NCI-H1694 (cell line): ENCODE results near the gene CRELD1.
A peak's percentile ranks its signal among the peaks of the same experiment; 100 is the strongest.

Experiments used
- DNase-seq: peaks from one replicate; lab custom pipeline; 2025; lab: John Stamatoyannopoulos, UW

The CRELD1 gene

DNA sequence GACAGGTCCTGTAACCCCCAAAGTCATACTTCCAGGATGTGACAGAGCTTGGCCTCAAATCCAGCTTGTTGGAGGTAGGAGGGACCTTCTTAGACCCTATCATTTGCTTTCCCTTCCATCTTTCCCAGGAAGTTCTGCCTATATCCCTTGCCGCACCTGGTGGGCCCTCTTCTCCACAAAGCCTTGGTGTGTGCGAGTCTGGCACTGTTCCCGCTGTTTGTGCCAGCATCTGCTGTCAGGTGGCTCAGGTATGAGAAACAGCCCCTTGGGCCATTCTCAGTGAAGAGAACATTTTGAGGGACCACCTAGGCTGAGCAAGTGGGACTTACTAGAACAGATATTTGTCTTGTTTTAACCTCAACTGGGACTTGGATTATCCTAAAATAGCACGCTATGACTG lies 29.7 kb upstream of the CRELD1 start:
- DNase-seq = no peak

- DNase-seq = no peak
These were observed 27.2 kb upstream of the CRELD1 start for GRCh38 chr3:9906480-9906879.

GRCh38 chr3:9908286-9908685 lies 25.3 kb upstream of the CRELD1 start:
- no peak for DNase-seq

GRCh38 chr3:9909221-9910013 lies 24.2 kb upstream of the CRELD1 start:
- DNase-seq = no peak

- no peak for DNase-seq
These were observed 21.8 kb upstream of the CRELD1 start for GRCh38 chr3:9911863-9912262.

- no peak for DNase-seq
These were observed 21.2 kb upstream of the CRELD1 start for GRCh38 chr3:9912294-9912935.

GRCh38 chr3:9913601-9914000 lies 20.0 kb upstream of the CRELD1 start:
- no peak for DNase-seq

DNA sequence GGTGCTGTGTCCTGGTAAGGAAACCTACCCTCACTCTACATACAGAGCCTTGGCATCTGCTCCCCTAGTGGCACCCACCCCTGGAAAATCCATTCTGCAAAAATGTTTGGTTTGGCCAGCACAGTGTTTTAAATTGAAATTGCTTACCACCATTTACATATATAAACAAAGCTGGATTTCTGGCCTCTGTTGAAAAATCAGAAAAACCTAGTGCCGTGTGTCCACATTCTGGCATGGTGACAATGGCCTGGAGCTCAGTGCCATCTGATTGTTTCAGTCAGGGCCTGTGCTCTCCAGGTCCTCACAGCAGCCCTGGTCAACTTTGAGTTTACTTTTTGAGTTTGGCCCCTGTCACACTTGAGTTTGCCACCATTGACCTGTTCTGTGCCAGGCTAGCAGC lies 19.6 kb upstream of the CRELD1 start:
- no peak for DNase-seq

GRCh38 chr3:9914559-9915253 lies 18.9 kb upstream of the CRELD1 start:
- DNase-seq = no peak

GRCh38 chr3:9915254-9916141 lies 18.1 kb upstream of the CRELD1 start:
- no peak for DNase-seq

DNA sequence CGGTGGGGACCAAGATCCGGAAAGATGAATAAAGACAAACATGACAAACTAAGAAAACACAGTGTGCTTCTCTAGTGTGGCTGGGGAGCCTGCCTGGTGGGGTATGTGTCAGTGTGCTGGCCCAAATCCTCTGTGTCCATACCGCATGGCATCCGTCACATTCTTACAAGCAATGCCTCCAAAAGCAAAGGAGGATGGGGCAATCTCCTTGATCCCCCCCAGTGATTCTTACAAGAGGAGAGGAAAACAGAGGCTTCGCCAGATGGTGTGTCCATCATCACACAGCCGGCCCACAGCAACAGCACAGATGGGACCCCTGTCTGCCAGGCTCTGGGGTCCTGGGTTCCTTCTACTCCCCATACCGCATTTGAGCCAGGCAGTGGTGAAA lies 17.3 kb upstream of the CRELD1 start:
- no peak for DNase-seq

GRCh38 chr3:9916734-9917680 lies 16.6 kb upstream of the CRELD1 start, which contains the start of gene IL17RC:
IL17RC (plus strand) TSS chr3:9917098; CDS start chr3:9917316, 218 bp downstream.
- DNase-seq = peak; percentile 39

GRCh38 chr3:9917820-9918219 lies 15.8 kb upstream of the CRELD1 start:
- DNase-seq = no peak

DNA sequence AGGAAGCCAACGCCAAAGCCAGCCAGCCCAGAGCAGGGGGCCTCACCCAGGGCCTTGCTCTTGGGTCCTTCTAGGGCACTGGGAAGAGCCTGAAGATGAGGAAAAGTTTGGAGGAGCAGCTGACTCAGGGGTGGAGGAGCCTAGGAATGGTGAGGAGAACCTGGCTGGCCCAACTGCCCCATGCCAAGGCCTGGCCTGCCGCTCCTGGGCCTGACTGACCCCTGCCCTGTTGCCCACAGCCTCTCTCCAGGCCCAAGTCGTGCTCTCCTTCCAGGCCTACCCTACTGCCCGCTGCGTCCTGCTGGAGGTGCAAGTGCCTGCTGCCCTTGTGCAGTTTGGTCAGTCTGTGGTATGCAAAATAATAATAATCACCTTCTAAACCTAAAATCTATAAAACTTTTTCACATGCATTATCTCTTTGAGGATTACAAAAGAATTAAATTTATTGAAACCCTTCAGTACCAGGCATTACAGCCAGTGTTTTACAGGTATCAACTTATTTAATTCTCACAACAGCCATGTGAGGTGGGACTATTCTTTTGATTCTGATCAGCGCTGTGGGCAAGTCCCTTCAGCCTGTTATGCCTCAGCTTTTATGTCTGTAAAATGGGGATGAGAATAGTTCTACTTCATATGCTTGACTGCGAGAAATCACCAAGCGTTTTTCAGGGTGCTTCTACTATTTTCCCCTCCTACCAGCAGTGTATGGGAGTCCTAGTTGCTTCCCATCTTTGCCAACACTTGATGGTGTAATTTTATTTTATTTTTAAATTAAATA lies 15.2 kb upstream of the CRELD1 start:
- no peak for DNase-seq

DNA sequence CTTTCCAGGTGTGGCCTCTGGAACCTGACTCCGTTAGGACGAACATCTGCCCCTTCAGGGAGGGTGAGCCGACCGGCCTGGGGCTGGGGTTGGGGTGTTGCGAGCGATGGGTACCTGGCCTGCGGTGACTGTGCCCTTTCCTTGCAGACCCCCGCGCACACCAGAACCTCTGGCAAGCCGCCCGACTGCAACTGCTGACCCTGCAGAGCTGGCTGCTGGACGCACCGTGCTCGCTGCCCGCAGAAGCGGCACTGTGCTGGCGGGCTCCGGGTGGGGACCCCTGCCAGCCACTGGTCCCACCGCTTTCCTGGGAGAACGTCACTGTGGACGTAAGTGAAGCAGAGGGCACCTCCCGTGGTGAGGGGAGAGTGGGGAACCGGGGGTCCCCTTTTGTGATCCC lies 5.5 kb upstream of the CRELD1 start:
- no peak for DNase-seq

GRCh38 chr3:9930804-9931418 lies 2.7 kb upstream of the CRELD1 start:
- no peak for DNase-seq

DNA sequence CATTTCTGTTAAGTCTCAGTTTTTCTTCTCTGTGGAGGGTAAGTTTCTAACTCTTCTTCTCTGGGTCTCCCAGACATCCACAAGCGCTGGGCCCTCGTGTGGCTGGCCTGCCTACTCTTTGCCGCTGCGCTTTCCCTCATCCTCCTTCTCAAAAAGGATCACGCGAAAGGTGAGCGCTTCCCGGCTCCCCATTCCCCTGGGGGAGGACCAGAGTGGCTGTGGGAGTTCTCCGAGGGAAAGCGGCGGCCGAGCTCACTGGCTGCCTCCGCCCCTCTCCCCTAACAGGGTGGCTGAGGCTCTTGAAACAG lies 1.1 kb upstream of the CRELD1 start:
- no peak for DNase-seq

DNA sequence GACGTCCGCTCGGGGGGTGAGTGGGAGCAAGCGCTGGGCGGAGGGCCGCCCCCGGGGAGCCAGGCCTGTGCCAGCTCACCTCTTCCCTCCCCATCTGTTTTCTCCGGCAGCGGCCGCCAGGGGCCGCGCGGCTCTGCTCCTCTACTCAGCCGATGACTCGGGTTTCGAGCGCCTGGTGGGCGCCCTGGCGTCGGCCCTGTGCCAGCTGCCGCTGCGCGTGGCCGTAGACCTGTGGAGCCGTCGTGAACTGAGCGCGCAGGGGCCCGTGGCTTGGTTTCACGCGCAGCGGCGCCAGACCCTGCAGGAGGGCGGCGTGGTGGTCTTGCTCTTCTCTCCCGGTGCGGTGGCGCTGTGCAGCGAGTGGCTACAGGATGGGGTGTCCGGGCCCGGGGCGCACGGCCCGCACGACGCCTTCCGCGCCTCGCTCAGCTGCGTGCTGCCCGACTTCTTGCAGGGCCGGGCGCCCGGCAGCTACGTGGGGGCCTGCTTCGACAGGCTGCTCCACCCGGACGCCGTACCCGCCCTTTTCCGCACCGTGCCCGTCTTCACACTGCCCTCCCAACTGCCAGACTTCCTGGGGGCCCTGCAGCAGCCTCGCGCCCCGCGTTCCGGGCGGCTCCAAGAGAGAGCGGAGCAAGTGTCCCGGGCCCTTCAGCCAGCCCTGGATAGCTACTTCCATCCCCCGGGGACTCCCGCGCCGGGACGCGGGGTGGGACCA lies 632 bp upstream of the CRELD1 start:
- DNase-seq = no peak

GRCh38 chr3:9934235-9934621 lies 594 bp downstream of the CRELD1 start:
- no peak for DNase-seq
